Stimulated activated effector memory CD8-positive, alpha-beta T cell treated with anti-CD3 and anti-CD28 coated beads, Interleukin-12 subunit alpha, Interleukin-12 subunit beta, amount 100 ng/mL, for 72 hours (primary cell): ENCODE results near the gene ZNF771.

Source experiments
- ATAC-seq: fragments of 150-1000 bp; cut with Tn5 transposase; 2 replicates; pipeline ENCODE4 v1.10.0; 2021
- DNase-seq, 2 donors: peaks; one replicate each; pipeline ENCODE4 v3.0.0; 2021 to 2022; ENCODE audit warnings: low spot score in 2 of 2
- H3K27ac Mint-ChIP-seq: one replicate; pipeline ENCODE4 v1.8.0; 2022; ENCODE audit warnings: mild to moderate bottlenecking, mixed read lengths
- H3K36me3 Mint-ChIP-seq: one replicate; pipeline ENCODE4 v1.8.0; 2022; ENCODE audit warnings: mild to moderate bottlenecking, mixed read lengths
- H3K4me1 Mint-ChIP-seq: one replicate; pipeline ENCODE4 v1.8.0; 2022; ENCODE audit warnings: mixed read lengths
- H3K4me3 Mint-ChIP-seq: one replicate; pipeline ENCODE4 v1.8.0; 2022; ENCODE audit warnings: mild to moderate bottlenecking, mixed read lengths
- H3K9me3 Mint-ChIP-seq: one replicate; pipeline ENCODE4 v1.8.0; 2022; ENCODE audit warnings: mixed read lengths

ZNF771 gene

GRCh38 chr16:30370456-30371247, 36.8 kb upstream of the ZNF771 start, which contains the start of gene TBC1D10B:
TSS of gene TBC1D10B (minus strand) at chr16:30370494. CDS start at chr16:30370183, 311 bp downstream.
- ATAC-seq (peak; percentile 89), DNase-seq (peak; percentile 88 to 99)
- Mint-ChIP-seq H3K9me3 (no peaks in the 10 kb centered on the region), H3K4me3 (peak within 1 kb of the TSS; percentile 91), H3K4me1 (peaks cover 46% of the 10 kb centered on the region), H3K36me3 (peaks cover 45% of the 10 kb centered on the region), H3K27ac (peak within 1 kb of the TSS; percentile 93)

GRCh38 chr16:30371248-30371816, 36.1 kb upstream of the ZNF771 start:
- DNase-seq (no peak), ATAC-seq (no peak)
- H3K9me3 Mint-ChIP-seq, result no peaks in the 10 kb centered on the region
- H3K4me1 Mint-ChIP-seq, result peaks cover 44% of the 10 kb centered on the region
- peaks cover 39% of the 10 kb centered on the region for H3K36me3 Mint-ChIP-seq
- H3K4me3 Mint-ChIP-seq, result peak overlapping the region; percentile 91
- peak overlapping the region; percentile 93 for H3K27ac Mint-ChIP-seq

GRCh38 chr16:30372038-30372712, 35.2 kb upstream of the ZNF771 start:
- no peak for ATAC-seq
- no peak for DNase-seq
- Mint-ChIP-seq H3K4me3 (peak overlapping the region; percentile 91), H3K9me3 (no peaks in the 10 kb centered on the region), H3K36me3 (peaks cover 32% of the 10 kb centered on the region), H3K4me1 (peaks cover 38% of the 10 kb centered on the region), H3K27ac (peak overlapping the region; percentile 93)

- H3K27ac Mint-ChIP-seq, result peak overlapping the region; percentile 93
Observed at GRCh38 chr16:30372725-30373124, 34.7 kb upstream of the ZNF771 start.

GRCh38 chr16:30374538-30374937, 32.9 kb upstream of the ZNF771 start, which contains the start of gene MYL11:
TSS of gene MYL11 (plus strand) at chr16:30374802. CDS start at chr16:30374858, 56 bp downstream.
- peak in 1 of 2 donors; percentile 52 for DNase-seq
- H3K4me3 Mint-ChIP-seq, result no peak within 1 kb of the TSS
- no peak for ATAC-seq
- peaks cover 40% of the 10 kb centered on the region for H3K36me3 Mint-ChIP-seq
- H3K27ac Mint-ChIP-seq, result peak within 1 kb of the TSS; percentile 63
- no peaks in the 10 kb centered on the region for H3K9me3 Mint-ChIP-seq
- H3K4me1 Mint-ChIP-seq, result peaks cover 45% of the 10 kb centered on the region

More at GRCh38 chr16:30372725-30373124, 34.7 kb upstream of the ZNF771 start:
- ATAC-seq, result no peak
- peaks cover 38% of the 10 kb centered on the region for H3K4me1 Mint-ChIP-seq
- DNase-seq, result no peak
- peaks cover 33% of the 10 kb centered on the region for H3K36me3 Mint-ChIP-seq
- H3K4me3 Mint-ChIP-seq, result peak overlapping the region; percentile 91
- no peaks in the 10 kb centered on the region for H3K9me3 Mint-ChIP-seq

- Mint-ChIP-seq H3K4me1 (peaks cover 58% of the 10 kb centered on the region), H3K4me3 (no peak overlapping the region), H3K36me3 (peaks cover 41% of the 10 kb centered on the region), H3K27ac (peak overlapping the region; percentile 63), H3K9me3 (no peaks in the 10 kb centered on the region)
- no peak for DNase-seq
- no peak for ATAC-seq
Observed at GRCh38 chr16:30375864-30376263, 31.5 kb upstream of the ZNF771 start.

- Mint-ChIP-seq H3K4me3 (peak overlapping the region; percentile 97), H3K4me1 (peaks cover 60% of the 10 kb centered on the region), H3K36me3 (peaks cover 41% of the 10 kb centered on the region), H3K27ac (peak overlapping the region; percentile 99), H3K9me3 (no peaks in the 10 kb centered on the region)
- ATAC-seq, result no peak
- DNase-seq, result no peak
Observed at GRCh38 chr16:30376461-30376902, 30.9 kb upstream of the ZNF771 start.

GRCh38 chr16:30377050-30377811, 30.2 kb upstream of the ZNF771 start:
- Mint-ChIP-seq H3K9me3 (no peaks in the 10 kb centered on the region), H3K36me3 (peaks cover 35% of the 10 kb centered on the region), H3K4me1 (peaks cover 57% of the 10 kb centered on the region), H3K4me3 (peak overlapping the region; percentile 97), H3K27ac (peak overlapping the region; percentile 99)
- no peak for ATAC-seq
- DNase-seq, result peak in 1 of 2 donors; percentile 74

GRCh38 chr16:30377812-30378235, 29.6 kb upstream of the ZNF771 start:
- Mint-ChIP-seq H3K4me1 (peaks cover 59% of the 10 kb centered on the region), H3K27ac (peak overlapping the region; percentile 99), H3K36me3 (peaks cover 35% of the 10 kb centered on the region), H3K9me3 (no peaks in the 10 kb centered on the region), H3K4me3 (peak overlapping the region; percentile 97)
- ATAC-seq (peak; percentile 63), DNase-seq (peak in 1 of 2 donors; percentile 93)

GRCh38 chr16:30378236-30379157, 28.9 kb upstream of the ZNF771 start:
- Mint-ChIP-seq H3K9me3 (no peaks in the 10 kb centered on the region), H3K4me3 (peak overlapping the region; percentile 97), H3K36me3 (peaks cover 35% of the 10 kb centered on the region), H3K4me1 (peaks cover 64% of the 10 kb centered on the region), H3K27ac (peak overlapping the region; percentile 99)
- DNase-seq, result peak; percentile 96 to 98
- peak; percentile 92 for ATAC-seq

- peaks cover 68% of the 10 kb centered on the region for H3K4me1 Mint-ChIP-seq
- DNase-seq (peak in 1 of 2 donors; percentile 57), ATAC-seq (no peak)
- peak overlapping the region; percentile 97 for H3K4me3 Mint-ChIP-seq
- peaks cover 35% of the 10 kb centered on the region for H3K36me3 Mint-ChIP-seq
- H3K9me3 Mint-ChIP-seq, result no peaks in the 10 kb centered on the region
- peak overlapping the region; percentile 99 for H3K27ac Mint-ChIP-seq
Observed at GRCh38 chr16:30379158-30379783, 28.1 kb upstream of the ZNF771 start.

GRCh38 chr16:30380072-30380802, 27.2 kb upstream of the ZNF771 start:
- H3K9me3 Mint-ChIP-seq, result no peaks in the 10 kb centered on the region

GRCh38 chr16:30380803-30381208, 26.6 kb upstream of the ZNF771 start:
- H3K4me1 Mint-ChIP-seq, result peaks cover 68% of the 10 kb centered on the region
- peak overlapping the region; percentile 97 for H3K4me3 Mint-ChIP-seq
- DNase-seq (no peak), ATAC-seq (no peak)
- peaks cover 35% of the 10 kb centered on the region for H3K36me3 Mint-ChIP-seq
- H3K9me3 Mint-ChIP-seq, result no peaks in the 10 kb centered on the region
- H3K27ac Mint-ChIP-seq, result peak overlapping the region; percentile 96

More at GRCh38 chr16:30380072-30380802, 27.2 kb upstream of the ZNF771 start:
- H3K4me1 Mint-ChIP-seq, result peaks cover 68% of the 10 kb centered on the region
- ATAC-seq, result no peak
- peaks cover 35% of the 10 kb centered on the region for H3K36me3 Mint-ChIP-seq
- H3K4me3 Mint-ChIP-seq, result peak overlapping the region; percentile 97
- no peak for DNase-seq
- peak overlapping the region; percentile 99 for H3K27ac Mint-ChIP-seq
